ENCODE data around the gene SMDT1. TPM values are rescaled to one million over a fixed set of nuclear protein-coding genes. Genes with fewer than 3 reads are reported as not detected.

Gene SMDT1
- total and polyA plus RNA-seq, 2 experiments from 2014 or later, result 4.9 to 97.9 TPM

DNA sequence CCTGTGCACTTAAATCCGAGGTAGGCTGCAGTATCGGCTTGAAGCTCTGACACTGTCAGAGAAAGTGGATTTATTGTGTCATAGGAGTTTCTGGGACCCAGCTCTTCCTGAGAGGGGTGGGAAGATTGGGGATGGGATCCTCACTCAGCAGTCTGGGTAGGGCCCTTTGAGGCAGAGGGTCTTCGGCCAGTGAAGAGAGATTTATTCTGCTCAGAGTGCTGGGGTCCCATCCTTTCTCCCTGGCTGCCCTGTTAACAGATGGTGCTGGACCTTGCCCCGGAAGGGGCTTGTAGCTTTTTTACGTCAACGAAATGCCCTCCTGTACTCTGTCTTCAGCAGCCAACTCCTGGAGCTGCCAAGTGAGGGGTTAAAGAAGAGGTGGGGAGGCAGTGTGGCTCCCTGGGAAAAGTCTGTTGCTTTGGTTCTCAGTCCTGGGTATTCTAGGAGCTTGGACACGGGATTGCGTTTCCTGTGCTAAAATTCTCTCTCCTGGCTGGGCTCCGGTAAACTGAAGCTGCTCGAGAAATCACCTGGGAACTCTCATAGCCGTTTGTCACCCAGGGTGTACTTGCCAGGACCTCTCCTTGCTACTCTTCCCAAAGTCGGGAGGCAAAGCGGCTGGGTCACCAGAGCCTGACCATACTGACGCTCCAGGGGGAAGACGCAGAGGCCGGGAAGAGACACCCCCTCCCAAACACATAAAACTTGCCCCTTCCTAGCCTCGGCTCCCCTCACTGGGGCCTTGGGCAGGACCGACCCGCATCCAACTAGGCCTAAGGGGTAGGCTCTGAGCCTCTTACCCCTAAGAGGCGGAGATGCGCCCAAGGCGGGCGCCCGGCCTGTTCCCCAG is 806 bp upstream of the SMDT1 start:
- peak overlapping the region; percentile 87 for H3K4me2 ChIP-seq
- H3K27ac Mint-ChIP-seq, result peak overlapping the region; percentile 98
- H3K4me3 Mint-ChIP-seq, result peak overlapping the region; percentile 97
- H3K79me2 ChIP-seq (replicated peaks; ENCODE audit: insufficient read depth), result peaks cover 7% of the 10 kb centered on the region; the same call in 1 of the 2 replicates
- H3K36me3 Mint-ChIP-seq (ENCODE audit: low read depth), result peaks cover 13% of the 10 kb centered on the region
- H3K27ac ChIP-seq (ENCODE audit: low read depth), result peak overlapping the region; percentile 92
- TF ChIP-seq EZH2 (IDR thresholded peaks at IDR 0.05; ENCODE audit: low read depth, unreplicated experiment) (no peak), EZH2phosphoT487 (IDR thresholded peaks at IDR 0.05; ENCODE audit: unreplicated experiment) (no peak), ZNF331 (CRISPR knock-in tag; IDR thresholded peaks at IDR 0.05; ENCODE audit: low read depth) (no peak), ZNF114 (CRISPR knock-in tag; IDR thresholded peaks at IDR 0.05) (no peak), POLR2AphosphoS5 (IDR thresholded peaks at IDR 0.05; ENCODE audit: low read depth) (no peak), CREB1 (CRISPR knock-in tag; IDR thresholded peaks at IDR 0.05; ENCODE audit: low read depth) (no peak), NANOG (IDR thresholded peaks at IDR 0.05; ENCODE audit: borderline replicate concordance) (no peak), STAT1 (IDR thresholded peaks at IDR 0.05; ENCODE audit: unreplicated experiment) (no peak), JUNB (IDR thresholded peaks at IDR 0.05; ENCODE audit: unreplicated experiment) (no peak)
- TF ChIP-seq, protein P1, sequence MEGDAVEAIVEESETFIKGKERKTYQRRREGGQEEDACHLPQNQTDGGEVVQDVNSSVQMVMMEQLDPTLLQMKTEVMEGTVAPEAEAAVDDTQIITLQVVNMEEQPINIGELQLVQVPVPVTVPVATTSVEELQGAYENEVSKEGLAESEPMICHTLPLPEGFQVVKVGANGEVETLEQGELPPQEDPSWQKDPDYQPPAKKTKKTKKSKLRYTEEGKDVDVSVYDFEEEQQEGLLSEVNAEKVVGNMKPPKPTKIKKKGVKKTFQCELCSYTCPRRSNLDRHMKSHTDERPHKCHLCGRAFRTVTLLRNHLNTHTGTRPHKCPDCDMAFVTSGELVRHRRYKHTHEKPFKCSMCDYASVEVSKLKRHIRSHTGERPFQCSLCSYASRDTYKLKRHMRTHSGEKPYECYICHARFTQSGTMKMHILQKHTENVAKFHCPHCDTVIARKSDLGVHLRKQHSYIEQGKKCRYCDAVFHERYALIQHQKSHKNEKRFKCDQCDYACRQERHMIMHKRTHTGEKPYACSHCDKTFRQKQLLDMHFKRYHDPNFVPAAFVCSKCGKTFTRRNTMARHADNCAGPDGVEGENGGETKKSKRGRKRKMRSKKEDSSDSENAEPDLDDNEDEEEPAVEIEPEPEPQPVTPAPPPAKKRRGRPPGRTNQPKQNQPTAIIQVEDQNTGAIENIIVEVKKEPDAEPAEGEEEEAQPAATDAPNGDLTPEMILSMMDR (conservative IDR thresholded peaks at IDR 0.05; ENCODE audit: low read depth in 2 of 2), result no peak
- TF ChIP-seq, protein P2, sequence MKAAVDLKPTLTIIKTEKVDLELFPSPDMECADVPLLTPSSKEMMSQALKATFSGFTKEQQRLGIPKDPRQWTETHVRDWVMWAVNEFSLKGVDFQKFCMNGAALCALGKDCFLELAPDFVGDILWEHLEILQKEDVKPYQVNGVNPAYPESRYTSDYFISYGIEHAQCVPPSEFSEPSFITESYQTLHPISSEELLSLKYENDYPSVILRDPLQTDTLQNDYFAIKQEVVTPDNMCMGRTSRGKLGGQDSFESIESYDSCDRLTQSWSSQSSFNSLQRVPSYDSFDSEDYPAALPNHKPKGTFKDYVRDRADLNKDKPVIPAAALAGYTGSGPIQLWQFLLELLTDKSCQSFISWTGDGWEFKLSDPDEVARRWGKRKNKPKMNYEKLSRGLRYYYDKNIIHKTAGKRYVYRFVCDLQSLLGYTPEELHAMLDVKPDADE (IDR thresholded peaks at IDR 0.05), result no peak
- TF ChIP-seq, protein P3, sequence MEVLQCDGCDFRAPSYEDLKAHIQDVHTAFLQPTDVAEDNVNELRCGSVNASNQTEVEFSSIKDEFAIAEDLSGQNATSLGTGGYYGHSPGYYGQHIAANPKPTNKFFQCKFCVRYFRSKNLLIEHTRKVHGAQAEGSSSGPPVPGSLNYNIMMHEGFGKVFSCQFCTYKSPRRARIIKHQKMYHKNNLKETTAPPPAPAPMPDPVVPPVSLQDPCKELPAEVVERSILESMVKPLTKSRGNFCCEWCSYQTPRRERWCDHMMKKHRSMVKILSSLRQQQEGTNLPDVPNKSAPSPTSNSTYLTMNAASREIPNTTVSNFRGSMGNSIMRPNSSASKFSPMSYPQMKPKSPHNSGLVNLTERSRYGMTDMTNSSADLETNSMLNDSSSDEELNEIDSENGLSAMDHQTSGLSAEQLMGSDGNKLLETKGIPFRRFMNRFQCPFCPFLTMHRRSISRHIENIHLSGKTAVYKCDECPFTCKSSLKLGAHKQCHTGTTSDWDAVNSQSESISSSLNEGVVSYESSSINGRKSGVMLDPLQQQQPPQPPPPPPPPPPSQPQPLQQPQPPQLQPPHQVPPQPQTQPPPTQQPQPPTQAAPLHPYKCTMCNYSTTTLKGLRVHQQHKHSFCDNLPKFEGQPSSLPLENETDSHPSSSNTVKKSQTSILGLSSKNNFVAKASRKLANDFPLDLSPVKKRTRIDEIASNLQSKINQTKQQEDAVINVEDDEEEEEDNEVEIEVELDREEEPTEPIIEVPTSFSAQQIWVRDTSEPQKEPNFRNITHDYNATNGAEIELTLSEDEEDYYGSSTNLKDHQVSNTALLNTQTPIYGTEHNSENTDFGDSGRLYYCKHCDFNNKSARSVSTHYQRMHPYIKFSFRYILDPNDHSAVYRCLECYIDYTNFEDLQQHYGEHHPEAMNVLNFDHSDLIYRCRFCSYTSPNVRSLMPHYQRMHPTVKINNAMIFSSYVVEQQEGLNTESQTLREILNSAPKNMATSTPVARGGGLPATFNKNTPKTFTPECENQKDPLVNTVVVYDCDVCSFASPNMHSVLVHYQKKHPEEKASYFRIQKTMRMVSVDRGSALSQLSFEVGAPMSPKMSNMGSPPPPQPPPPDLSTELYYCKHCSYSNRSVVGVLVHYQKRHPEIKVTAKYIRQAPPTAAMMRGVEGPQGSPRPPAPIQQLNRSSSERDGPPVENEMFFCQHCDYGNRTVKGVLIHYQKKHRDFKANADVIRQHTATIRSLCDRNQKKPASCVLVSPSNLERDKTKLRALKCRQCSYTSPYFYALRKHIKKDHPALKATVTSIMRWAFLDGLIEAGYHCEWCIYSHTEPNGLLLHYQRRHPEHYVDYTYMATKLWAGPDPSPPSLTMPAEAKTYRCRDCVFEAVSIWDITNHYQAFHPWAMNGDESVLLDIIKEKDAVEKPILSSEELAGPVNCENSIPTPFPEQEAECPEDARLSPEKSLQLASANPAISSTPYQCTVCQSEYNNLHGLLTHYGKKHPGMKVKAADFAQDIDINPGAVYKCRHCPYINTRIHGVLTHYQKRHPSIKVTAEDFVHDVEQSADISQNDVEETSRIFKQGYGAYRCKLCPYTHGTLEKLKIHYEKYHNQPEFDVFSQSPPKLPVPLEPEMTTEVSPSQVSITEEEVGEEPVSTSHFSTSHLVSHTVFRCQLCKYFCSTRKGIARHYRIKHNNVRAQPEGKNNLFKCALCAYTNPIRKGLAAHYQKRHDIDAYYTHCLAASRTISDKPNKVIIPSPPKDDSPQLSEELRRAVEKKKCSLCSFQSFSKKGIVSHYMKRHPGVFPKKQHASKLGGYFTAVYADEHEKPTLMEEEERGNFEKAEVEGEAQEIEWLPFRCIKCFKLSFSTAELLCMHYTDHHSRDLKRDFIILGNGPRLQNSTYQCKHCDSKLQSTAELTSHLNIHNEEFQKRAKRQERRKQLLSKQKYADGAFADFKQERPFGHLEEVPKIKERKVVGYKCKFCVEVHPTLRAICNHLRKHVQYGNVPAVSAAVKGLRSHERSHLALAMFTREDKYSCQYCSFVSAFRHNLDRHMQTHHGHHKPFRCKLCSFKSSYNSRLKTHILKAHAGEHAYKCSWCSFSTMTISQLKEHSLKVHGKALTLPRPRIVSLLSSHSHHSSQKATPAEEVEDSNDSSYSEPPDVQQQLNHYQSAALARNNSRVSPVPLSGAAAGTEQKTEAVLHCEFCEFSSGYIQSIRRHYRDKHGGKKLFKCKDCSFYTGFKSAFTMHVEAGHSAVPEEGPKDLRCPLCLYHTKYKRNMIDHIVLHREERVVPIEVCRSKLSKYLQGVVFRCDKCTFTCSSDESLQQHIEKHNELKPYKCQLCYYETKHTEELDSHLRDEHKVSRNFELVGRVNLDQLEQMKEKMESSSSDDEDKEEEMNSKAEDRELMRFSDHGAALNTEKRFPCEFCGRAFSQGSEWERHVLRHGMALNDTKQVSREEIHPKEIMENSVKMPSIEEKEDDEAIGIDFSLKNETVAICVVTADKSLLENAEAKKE (CRISPR knock-in tag; IDR thresholded peaks at IDR 0.05), result no peak
- H3K9me2 ChIP-seq (ENCODE audit: insufficient read depth), result no peaks in the 10 kb centered on the region
- H3K4me1 ChIP-seq (ENCODE audit: insufficient read depth), result peaks cover 9% of the 10 kb centered on the region; the same call in 1 of the 2 replicates
- no peaks in the 10 kb centered on the region for H3K36me3 ChIP-seq (ENCODE audit: insufficient read depth)
- DNase-seq (ENCODE audit: low spot score) (peak; percentile 29), ATAC-seq (peak; percentile 41)
- peaks cover 7% of the 10 kb centered on the region; the same call in 1 of the 2 replicates for H3F3A ChIP-seq (replicated peaks; ENCODE audit: low read depth)
- H3K27me3 ChIP-seq (ENCODE audit: insufficient read depth), result peaks cover 3% of the 10 kb centered on the region; the same call in 1 of the 2 replicates
- peak overlapping the region; percentile 68 for H3K4me3 ChIP-seq
- H2AFZ ChIP-seq, result peak overlapping the region; percentile 88
- no peaks in the 10 kb centered on the region; the same call in 2 of the 3 replicates for H3K9me3 Mint-ChIP-seq
- H4K20me1 ChIP-seq (replicated peaks; ENCODE audit: insufficient read depth), result 0 out of 2 replicates have a peak, but pooled peaks cover 4% of the 10 kb centered on the region
- H3K4me1 Mint-ChIP-seq, result peaks cover 23% of the 10 kb centered on the region
- peaks cover 9% of the 10 kb centered on the region for H3K27me3 Mint-ChIP-seq (ENCODE audit: insufficient read depth, low read depth, poor library complexity)

Measured in GM23338 (cell line).